Activated CD8-positive, alpha-beta memory T cell treated with anti-CD3 and anti-CD28 coated beads for 4 hours (primary cell): ENCODE results near the gene CCDC81.

Experiments
- DNase-seq, 2 donors: peaks; one replicate each; pipeline ENCODE4 v3.0.0-alpha.2; 2020; ENCODE audit warnings: low read depth in 2 of 2

CCDC81 gene

DNA sequence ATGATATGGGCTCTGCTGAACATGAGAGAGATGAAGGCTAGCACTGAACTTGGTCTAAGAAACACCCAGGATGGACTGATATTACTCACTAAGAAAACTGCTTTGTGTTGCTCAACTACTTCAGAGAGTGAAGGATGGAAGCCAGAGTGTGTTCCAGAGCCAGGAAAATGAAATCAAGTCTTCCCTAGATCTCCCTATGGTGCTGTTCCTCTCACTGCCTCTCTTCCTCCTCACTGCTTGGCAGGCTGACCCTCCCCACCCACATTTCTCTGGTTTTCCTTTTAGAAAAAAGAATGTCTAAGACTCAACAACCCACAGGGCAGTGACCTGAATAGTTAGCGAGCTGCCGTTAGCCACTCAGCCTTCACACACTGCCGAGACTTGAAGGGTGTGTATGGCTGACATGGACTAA, 65.6 kb downstream of the CCDC81 start:
- DNase-seq: no peak

DNA sequence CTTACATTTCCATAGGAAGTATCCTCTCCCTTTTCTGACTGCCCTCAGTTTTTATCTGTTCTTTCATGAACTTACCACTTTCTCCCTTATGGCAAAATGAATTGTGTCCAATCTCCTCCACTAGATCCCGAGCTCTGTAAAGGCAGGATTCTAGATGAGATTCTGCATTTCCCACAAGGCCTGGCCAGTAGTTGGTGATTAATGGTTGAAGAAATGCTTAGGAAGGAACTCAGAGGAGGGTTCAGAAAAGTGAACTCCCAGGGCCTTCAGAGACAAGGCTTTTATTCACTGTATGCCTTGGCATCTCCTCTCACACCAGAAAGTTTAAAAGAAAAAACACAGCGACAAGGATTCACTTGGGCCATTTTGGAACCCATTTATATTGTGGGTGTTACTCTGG, 66.2 kb downstream of the CCDC81 start:
- no peak for DNase-seq

DNA sequence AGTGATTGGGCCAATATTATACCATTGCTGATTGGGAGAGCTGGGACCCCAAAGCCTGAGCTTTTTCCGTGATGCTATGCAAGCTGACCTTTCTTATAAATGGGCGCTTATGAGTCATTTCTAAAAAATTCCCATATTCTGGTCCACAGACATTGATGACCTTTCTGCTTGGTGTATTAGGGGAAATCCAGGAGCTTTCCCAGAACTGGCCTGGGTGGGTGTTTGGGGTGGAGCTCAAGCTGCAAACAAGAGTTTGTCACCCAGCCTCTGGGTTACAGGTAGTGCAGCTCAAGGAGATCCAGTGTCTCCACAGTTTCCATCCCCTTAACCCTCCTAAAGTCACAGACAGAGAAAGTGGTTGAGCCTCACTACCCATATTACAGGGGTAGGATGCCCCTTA, 67.7 kb downstream of the CCDC81 start:
- no peak for DNase-seq

GRCh38 chr11:86442827-86443226, 68.1 kb downstream of the CCDC81 start:
- no peak for DNase-seq

DNA sequence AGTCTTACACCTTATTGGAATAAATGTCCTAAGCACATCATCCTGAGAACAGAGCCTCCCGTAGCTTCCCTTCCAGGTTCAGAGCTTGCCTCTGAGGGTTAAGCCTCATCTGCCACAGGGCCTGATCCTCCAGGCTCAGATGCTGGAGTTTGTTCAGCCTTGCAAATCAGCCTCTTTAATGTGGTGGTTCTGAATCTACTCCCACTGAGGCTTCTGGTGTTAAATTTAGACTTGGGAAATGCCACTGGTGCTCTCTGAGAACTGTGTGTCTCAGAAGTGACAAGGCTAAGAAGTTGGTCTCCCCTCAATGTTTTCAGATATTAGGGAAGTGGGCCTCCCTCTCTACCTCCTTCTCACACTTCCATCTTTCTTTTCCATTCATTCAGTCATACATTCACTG, 68.7 kb downstream of the CCDC81 start:
- no peak for DNase-seq

DNA sequence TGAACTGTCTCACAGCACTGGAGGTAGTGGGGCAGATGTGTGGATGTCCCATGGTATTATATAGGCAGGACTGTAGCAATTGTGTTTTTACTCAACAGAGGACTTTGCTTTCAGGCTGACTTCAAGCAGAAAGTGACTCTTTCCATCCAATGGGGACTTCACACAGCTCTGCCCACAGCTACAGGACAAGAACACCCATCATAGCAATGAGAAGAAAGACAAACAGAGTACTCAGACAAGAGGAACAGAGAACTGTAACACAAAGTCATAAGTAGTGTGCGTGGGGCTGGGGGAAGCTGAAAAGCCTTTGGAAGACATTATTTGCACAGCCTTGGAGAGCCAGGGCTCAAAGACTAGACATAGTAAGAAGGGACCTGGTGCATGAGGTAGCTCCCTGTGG, 70.3 kb downstream of the CCDC81 start:
- no peak for DNase-seq

GRCh38 chr11:86446163-86446923, 71.7 kb downstream of the CCDC81 start:
- no peak for DNase-seq

DNA sequence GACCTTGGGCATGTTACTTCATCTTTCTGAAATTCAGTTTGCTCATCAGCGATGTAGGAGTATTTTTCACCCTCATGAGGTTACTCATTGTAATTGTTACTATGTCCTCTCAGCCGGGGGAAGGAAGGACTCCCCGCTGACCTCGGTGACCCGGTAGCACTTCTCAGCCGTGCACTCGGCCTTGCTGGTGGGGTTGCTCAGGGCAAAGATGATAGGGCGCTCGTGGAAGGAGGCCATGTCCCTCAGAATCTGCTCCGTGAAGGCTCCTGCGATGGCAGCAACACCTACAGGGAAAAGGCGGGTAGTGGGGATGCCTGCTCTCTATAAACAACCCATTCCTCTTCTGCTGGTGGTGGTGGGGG, 72.2 kb downstream of the CCDC81 start:
- no peak for DNase-seq

GRCh38 chr11:86447763-86448480, 73.2 kb downstream of the CCDC81 start:
- no peak for DNase-seq

GRCh38 chr11:86449993-86450629, 75.4 kb downstream of the CCDC81 start:
- no peak for DNase-seq

- DNase-seq: no peak
Measured at GRCh38 chr11:86453290-86454030, 78.8 kb downstream of the CCDC81 start.

GRCh38 chr11:86456075-86456939, 81.6 kb downstream of the CCDC81 start:
- peak; percentile 40 to 51 for DNase-seq

DNA sequence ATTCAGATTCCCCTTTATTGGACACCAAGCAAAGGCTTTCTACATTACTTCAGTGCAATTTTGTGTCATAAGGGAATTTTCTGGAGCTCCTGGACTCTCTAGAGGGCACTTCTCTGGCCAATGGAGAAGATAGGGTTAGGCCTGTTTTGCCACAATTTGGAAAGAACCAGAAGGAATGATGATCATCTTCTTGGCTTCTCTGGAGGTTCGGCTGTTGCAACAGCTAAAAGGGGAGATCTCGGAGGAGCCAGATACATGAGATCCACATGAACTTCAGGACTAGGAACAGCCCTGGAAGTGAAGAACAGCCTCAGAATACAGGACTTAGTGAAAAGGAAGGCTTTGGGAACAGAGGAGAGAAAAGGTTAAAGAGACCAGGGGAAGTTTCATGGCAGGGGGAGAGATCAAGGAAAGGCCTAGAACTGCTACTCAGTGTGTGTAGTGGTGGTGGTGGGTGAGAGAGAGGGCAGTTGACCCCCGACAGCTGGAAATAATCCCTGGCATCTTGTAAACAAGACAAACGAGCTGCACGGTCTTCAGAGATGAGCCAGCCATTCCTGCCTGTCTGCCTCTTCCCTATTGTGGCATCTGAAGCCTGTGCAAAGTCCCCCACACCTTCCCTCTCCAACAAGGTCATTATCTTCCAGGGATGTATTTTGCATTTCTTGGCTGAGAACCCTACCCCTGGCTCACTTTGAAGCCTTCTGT, 83.8 kb downstream of the CCDC81 start:
- no peak for DNase-seq

DNA sequence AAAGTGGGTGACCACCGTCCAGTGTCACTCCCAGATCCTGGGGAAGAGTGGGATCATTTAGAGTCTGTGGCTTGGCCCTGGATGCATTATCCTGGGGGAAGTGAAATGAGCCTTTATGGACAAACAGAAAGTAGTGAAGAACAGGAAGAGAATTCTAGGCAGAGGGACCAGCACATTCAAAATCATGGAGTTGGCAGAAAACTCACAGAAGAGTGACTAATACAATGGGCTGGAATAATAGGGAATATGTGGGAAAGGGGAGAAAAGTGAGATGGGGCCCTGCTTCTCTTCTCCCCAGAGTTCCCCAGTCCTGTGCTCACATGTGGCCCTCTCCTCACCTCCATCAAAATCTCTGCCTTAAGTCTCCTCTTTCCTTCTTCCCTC, 84.3 kb downstream of the CCDC81 start:
- DNase-seq: no peak

DNA sequence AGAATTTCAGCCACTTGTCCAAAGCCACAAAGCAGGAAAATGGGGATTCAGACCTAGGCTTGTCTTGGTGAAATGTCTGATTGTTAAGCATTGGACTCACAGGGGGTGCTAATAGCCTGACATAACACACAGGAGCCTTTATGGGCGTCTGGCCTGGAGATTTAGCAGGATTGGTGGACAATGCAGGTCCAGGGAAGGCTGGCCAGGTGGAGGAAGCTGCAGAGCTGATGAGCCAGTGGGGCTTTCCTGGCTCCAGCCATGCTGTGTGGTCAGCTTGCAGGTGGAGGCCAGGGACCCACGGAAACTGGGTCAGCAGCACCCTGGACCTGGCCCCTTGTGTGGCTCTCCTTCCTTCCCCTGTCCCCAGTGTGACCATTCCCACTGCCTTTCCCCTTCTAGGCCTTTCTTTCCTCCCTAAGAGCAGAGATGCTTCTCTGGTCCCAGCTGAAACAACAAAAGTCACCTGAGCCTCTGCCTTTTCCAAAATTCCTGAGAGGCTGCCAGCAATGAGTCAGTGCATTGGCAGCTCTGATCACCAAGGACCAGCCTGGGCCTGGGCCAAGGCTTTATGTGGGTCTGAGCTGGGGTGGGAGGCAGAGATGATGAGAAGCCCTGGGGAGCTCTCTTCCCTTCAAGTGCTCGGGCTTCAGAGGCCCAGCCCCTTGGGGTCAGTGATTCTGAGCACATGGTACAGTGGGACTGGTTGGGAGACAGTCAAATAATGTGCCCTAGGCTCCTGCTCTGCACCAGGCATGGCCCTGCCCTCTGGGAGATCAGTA, 85.2 kb downstream of the CCDC81 start:
- no peak for DNase-seq

GRCh38 chr11:86460461-86461385, 86.0 kb downstream of the CCDC81 start:
- no peak for DNase-seq

- no peak for DNase-seq
Measured at GRCh38 chr11:86461892-86462291, 87.2 kb downstream of the CCDC81 start.

GRCh38 chr11:86463120-86463519, 88.4 kb downstream of the CCDC81 start:
- no peak for DNase-seq

DNA sequence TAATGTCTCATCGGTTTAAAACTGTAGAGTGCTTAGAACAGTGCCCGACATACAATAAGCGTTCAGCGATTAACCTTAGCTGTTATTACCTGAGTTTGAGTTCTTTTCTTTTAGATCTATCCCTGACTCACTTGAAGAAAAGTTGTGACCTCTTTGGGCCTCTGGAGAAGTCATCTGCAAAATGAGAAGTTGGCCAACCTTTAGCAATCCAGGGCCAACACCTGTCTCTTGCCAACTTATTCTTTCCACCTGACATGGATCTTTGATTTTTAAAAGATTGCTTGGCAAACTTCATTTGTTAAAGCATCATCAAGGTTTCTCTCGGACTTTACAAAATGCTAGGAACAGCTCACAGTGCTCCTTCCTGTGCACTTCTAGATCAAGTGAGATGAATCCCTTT, 89.3 kb downstream of the CCDC81 start:
- no peak for DNase-seq
